Islet precursor cell (in vitro differentiated cells): ENCODE results near the gene DRC7.
"Not testable (repeated sequence)": the region's sequence is repeated elsewhere in the genome, so short reads cannot be mapped to it uniquely, and the experiment has no call there.

Source experiments
- DNase-seq: peaks from one replicate; pipeline ENCODE4 v3.0.0-alpha.2; 2018

The DRC7 gene

GRCh38 chr16:57738844-57739243, 44.2 kb downstream of the DRC7 start:
- peak; percentile 38 for DNase-seq

- DNase-seq = peak; percentile 47
Observed at GRCh38 chr16:57739756-57740422, 45.3 kb downstream of the DRC7 start.

- DNase-seq = peak; percentile 49
Observed at GRCh38 chr16:57740423-57741071, 45.9 kb downstream of the DRC7 start.

GRCh38 chr16:57741660-57742191, 47.1 kb downstream of the DRC7 start:
- DNase-seq = no peak

GRCh38 chr16:57742543-57742942, 47.9 kb downstream of the DRC7 start:
- DNase-seq = no peak

GRCh38 chr16:57743458-57743857, 48.9 kb downstream of the DRC7 start:
- no peak for DNase-seq

GRCh38 chr16:57743886-57744641, 49.5 kb downstream of the DRC7 start:
- DNase-seq = peak; percentile 49

GRCh38 chr16:57744642-57744903, 50.0 kb downstream of the DRC7 start:
- DNase-seq = no peak

- DNase-seq = no peak
Observed at GRCh38 chr16:57745768-57746167, 51.2 kb downstream of the DRC7 start.

GRCh38 chr16:57746316-57746715, 51.7 kb downstream of the DRC7 start:
- not testable (repeated sequence) for DNase-seq

- DNase-seq = no peak
Observed at GRCh38 chr16:57747091-57747490, 52.5 kb downstream of the DRC7 start.

GRCh38 chr16:57747496-57747895, 52.9 kb downstream of the DRC7 start:
- DNase-seq = no peak

- DNase-seq = no peak
Observed at GRCh38 chr16:57747996-57748395, 53.4 kb downstream of the DRC7 start.

GRCh38 chr16:57748596-57748995, 54.0 kb downstream of the DRC7 start:
- peak; percentile 83 for DNase-seq

- DNase-seq = no peak
Observed at GRCh38 chr16:57749101-57749692, 54.6 kb downstream of the DRC7 start.

- no peak for DNase-seq
Observed at GRCh38 chr16:57749856-57750452, 55.3 kb downstream of the DRC7 start.

- no peak for DNase-seq
Observed at GRCh38 chr16:57750796-57751538, 56.4 kb downstream of the DRC7 start.

- no peak for DNase-seq
Observed at GRCh38 chr16:57751539-57752202, 57.1 kb downstream of the DRC7 start.

GRCh38 chr16:57752203-57752580, 57.6 kb downstream of the DRC7 start:
- DNase-seq = no peak

- peak; percentile 54 for DNase-seq
Observed at GRCh38 chr16:57752581-57753447, 58.2 kb downstream of the DRC7 start.
